NCI-H2171 treated with DMSO at 0.1 percent for 48 hours (cell line): ENCODE results near the gene KRT5.
A peak's percentile ranks its signal among the peaks of the same experiment; 100 is the strongest.

Experiments used
- DNase-seq: peaks from one replicate; lab custom pipeline; 2025; lab: John Stamatoyannopoulos, UW

The KRT5 gene

GRCh38 chr12:52537101-52537500 is 16.9 kb upstream of the KRT5 start:
- DNase-seq, result peak; percentile 52

GRCh38 chr12:52535574-52535973 is 15.4 kb upstream of the KRT5 start:
- DNase-seq, result peak; percentile 42

- DNase-seq, result no peak
These were observed 14.3 kb upstream of the KRT5 start for GRCh38 chr12:52534482-52534881.

- no peak for DNase-seq
These were observed 13.7 kb upstream of the KRT5 start for GRCh38 chr12:52533686-52534470.

GRCh38 chr12:52532636-52533035 is 12.4 kb upstream of the KRT5 start:
- DNase-seq, result no peak

GRCh38 chr12:52531566-52532300 is 11.5 kb upstream of the KRT5 start:
- DNase-seq, result no peak

- no peak for DNase-seq
These were observed 10.7 kb upstream of the KRT5 start for GRCh38 chr12:52530905-52531304.

- no peak for DNase-seq
These were observed 10.2 kb upstream of the KRT5 start for GRCh38 chr12:52530366-52530765.

- DNase-seq, result no peak
These were observed 9.7 kb upstream of the KRT5 start for GRCh38 chr12:52529846-52530245.

GRCh38 chr12:52529417-52529816 is 9.2 kb upstream of the KRT5 start:
- no peak for DNase-seq

GRCh38 chr12:52528641-52529143 is 8.5 kb upstream of the KRT5 start:
- no peak for DNase-seq

- no peak for DNase-seq
These were observed 7.1 kb upstream of the KRT5 start for GRCh38 chr12:52527121-52527800.

GRCh38 chr12:52526511-52526951 is 6.3 kb upstream of the KRT5 start:
- DNase-seq, result no peak

- DNase-seq, result no peak
These were observed 5.7 kb upstream of the KRT5 start for GRCh38 chr12:52525661-52526499.

- no peak for DNase-seq
These were observed 4.9 kb upstream of the KRT5 start for GRCh38 chr12:52524898-52525591.

GRCh38 chr12:52524241-52524897 is 4.2 kb upstream of the KRT5 start:
- DNase-seq, result no peak

GRCh38 chr12:52523824-52524223 is 3.6 kb upstream of the KRT5 start:
- DNase-seq, result no peak

GRCh38 chr12:52522346-52523011 is 2.3 kb upstream of the KRT5 start:
- DNase-seq, result no peak

- peak; percentile 67 for DNase-seq
These were observed 1.5 kb upstream of the KRT5 start for GRCh38 chr12:52521568-52522266.
